ENCODE data around the gene BRD9. TPM values are rescaled to one million over a fixed set of nuclear protein-coding genes. Genes with fewer than 3 reads are reported as not detected.
"Not testable (repeated sequence)": the region's sequence is repeated elsewhere in the genome, so short reads cannot be mapped to it uniquely, and the experiment has no call there.

BRD9 gene
- total and polyA plus RNA-seq, 5 donors: 17.1 to 41.3 (median 32.8) TPM

DNA sequence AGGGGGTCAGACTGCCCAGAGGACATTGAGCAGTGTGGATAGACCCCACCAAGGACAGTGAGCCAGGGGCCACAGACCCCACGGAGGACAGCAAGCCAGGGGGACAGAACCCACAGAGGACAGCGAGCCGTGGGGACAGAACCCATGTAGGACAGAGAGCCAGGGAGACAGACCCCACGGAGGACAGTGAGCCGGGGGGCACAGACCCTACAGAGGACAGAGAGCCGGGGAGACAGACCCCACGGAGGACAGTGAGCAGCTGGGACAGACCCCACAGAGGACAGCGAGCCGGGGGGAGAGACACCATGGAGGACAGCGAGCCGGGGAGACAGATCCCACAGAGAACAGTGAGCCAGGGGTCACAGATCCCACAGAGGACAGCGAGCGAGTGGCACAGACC is 38.4 kb downstream of the BRD9 start:
- DNase-seq: peak; percentile 7 to 40 (median 30)
- H3K27me3 ChIP-seq (ENCODE audit: control insufficient read depth, insufficient read depth): no peaks in the 10 kb centered on the region
- 79% methylated on average over 13 of the region's 13 CpGs for WGBS

DNA sequence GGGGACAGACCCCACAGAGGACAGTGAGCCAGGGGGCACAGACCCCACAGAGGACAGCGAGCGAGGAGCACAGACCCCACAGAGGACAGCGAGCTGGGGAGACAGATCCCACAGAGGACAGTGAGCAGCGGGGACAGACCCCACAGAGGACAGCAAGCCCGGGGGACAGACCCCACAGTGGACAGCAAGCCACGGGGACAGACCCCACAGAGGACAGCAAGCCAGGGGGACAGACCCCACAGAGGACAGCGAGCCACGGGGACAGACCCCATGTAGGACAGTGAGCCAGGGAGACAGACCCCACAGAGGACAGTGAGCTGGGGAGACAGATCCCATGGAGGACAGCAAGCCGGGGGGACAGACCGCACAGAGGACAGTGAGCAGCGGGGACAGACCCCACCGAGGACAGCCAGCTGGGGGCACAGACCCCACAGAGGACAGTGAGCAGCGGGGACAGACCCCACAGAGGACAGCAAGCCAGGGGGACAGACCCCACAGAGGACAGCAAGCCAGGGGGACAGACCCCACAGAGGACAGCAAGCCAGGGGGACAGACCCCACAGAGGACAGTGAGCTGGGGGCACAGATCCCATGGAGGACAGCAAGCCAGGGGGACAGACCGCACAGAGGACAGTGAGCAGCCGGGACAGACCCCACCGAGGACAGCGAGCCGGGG is 39.0 kb downstream of the BRD9 start:
- H3K27me3 ChIP-seq (ENCODE audit: control insufficient read depth, insufficient read depth); H3K4me1 ChIP-seq (ENCODE audit: control insufficient read depth, insufficient read depth, low read length); intact Hi-C loops (cut with DNase I); H3K9me3 ChIP-seq (ENCODE audit: control insufficient read depth, low read length); H3K27ac ChIP-seq (ENCODE audit: low read length); ATAC-seq; H3K4me3 ChIP-seq (ENCODE audit: low read length): not testable (repeated sequence)
- WGBS: 88% methylated on average over 18 of the region's 18 CpGs
- DNase-seq: peak in 1 of 3 donors; percentile 22

More for the DNA sequence above, 38.4 kb downstream of the BRD9 start:
- Histone ChIP-seq H3K4me3 (ENCODE audit: low read length) (no peak overlapping the region), H3K9me3 (ENCODE audit: control insufficient read depth, low read length) (no peaks in the 10 kb centered on the region), H3K27ac (ENCODE audit: low read length) (no peak overlapping the region), H3K4me1 (ENCODE audit: control insufficient read depth, insufficient read depth, low read length) (no peaks in the 10 kb centered on the region)
- ATAC-seq: no peak
- intact Hi-C loops (cut with DNase I): no loop called here

DNA sequence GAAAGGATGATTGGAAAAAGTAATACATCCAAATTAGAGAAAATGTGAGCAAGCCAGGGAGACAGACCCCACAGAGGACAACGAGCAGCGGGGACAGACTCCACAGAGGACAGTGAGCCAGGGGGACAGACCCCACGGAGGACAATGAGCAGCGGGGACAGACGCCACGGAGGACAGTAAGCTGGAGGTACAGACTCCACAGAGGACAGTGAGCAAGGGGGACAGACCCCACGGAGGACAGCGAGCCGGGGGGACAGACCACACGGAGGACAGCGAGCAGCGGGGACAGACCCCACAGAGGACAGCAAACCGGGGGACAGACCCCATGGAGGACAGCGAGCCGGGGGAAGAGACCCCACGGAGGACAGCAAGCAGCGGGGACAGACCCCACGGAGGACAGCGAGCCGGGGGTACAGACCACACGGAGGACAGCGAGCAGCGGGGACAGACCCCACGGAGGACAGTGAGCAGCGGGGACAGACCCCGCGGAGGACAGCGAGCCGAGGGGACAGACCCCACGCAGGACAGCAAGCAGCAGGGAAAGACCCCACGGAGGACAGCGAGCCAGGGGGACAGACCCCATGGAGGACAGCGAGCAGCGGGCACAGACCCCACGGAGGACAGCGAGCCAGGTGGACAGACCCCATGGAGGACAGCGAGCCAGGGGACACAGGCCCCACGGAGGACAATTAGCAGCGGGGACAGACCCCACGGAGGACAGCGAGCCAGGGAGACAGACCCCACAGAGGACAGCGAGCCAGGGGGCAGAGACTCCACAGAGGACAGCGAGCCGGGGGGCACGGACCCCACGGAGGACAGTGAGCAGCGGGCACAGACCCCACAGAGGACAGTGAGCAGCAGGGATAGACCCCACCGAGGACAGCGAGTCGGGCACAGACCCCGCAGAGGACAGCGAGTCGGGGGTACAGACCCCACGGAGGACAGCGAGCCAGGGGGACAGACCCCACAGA is 39.9 kb downstream of the BRD9 start:
- no peaks in the 10 kb centered on the region for H3K27me3 ChIP-seq (ENCODE audit: control insufficient read depth, insufficient read depth)

GRCh38 chr5:852018-852417 is 40.6 kb downstream of the BRD9 start:
- ATAC-seq (no peak), DNase-seq (no peak)
- Histone ChIP-seq H3K9me3 (ENCODE audit: control insufficient read depth, low read length) (no peaks in the 10 kb centered on the region), H3K4me1 (ENCODE audit: control insufficient read depth, insufficient read depth, low read length) (no peaks in the 10 kb centered on the region), H3K27ac (ENCODE audit: low read length) (no peak overlapping the region), H3K27me3 (ENCODE audit: control insufficient read depth, insufficient read depth) (no peaks in the 10 kb centered on the region), H3K4me3 (ENCODE audit: low read length) (no peak overlapping the region)
- 58% methylated on average over 5 of the region's 5 CpGs for WGBS
- intact Hi-C loops (cut with DNase I): no loop called here

More for the DNA sequence above, 39.9 kb downstream of the BRD9 start:
- ATAC-seq (no peak), DNase-seq (peak; percentile 6 to 52 (median 37))
- WGBS: 92% methylated on average over 55 of the region's 55 CpGs
- H3K27ac ChIP-seq (ENCODE audit: low read length): no peak overlapping the region
- H3K4me3 ChIP-seq (ENCODE audit: low read length): no peak overlapping the region
- no peaks in the 10 kb centered on the region for H3K9me3 ChIP-seq (ENCODE audit: control insufficient read depth, low read length)
- intact Hi-C loops (cut with DNase I): no loop called here
- no peaks in the 10 kb centered on the region for H3K4me1 ChIP-seq (ENCODE audit: control insufficient read depth, insufficient read depth, low read length)

DNA sequence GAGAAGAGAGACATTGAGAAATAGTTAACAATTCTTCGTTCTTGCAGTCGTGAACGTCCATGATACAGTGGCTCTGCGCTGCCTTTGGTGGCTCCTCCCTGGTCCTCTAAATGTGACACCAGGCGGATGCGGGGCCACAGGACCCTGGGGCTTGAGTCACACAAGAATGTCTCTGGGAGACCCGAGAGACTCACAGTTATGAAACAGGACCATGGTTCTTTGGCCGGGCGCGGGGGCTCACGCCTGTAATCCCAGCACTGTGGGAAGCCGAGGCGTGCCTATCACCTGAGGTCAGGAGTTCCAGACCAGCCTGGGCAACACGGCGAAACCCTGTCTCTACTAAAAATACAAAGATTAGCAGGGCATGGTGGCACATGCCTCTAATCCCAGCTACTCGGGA is 41.0 kb downstream of the BRD9 start:
- Histone ChIP-seq H3K27me3 (ENCODE audit: control insufficient read depth, insufficient read depth) (no peaks in the 10 kb centered on the region), H3K4me1 (ENCODE audit: control insufficient read depth, insufficient read depth, low read length) (no peaks in the 10 kb centered on the region), H3K27ac (ENCODE audit: low read length) (no peak overlapping the region), H3K4me3 (ENCODE audit: low read length) (no peak overlapping the region), H3K9me3 (ENCODE audit: control insufficient read depth, low read length) (no peaks in the 10 kb centered on the region)
- peak in 2 of 3 donors; percentile 25 to 30 for DNase-seq
- intact Hi-C loops (cut with DNase I): no loop called here
- 80% methylated on average over 16 of the region's 16 CpGs for WGBS
- no peak for ATAC-seq

GRCh38 chr5:851076-851475 is 41.5 kb downstream of the BRD9 start:
- Histone ChIP-seq H3K4me1 (ENCODE audit: control insufficient read depth, insufficient read depth, low read length) (no peaks in the 10 kb centered on the region), H3K27me3 (ENCODE audit: control insufficient read depth, insufficient read depth) (no peaks in the 10 kb centered on the region), H3K4me3 (ENCODE audit: low read length) (no peak overlapping the region), H3K27ac (ENCODE audit: low read length) (no peak overlapping the region), H3K9me3 (ENCODE audit: control insufficient read depth, low read length) (no peaks in the 10 kb centered on the region)
- DNase-seq (peak; percentile 13 to 62 (median 45)), ATAC-seq (no peak)
- intact Hi-C loops (cut with DNase I): no loop called here
- WGBS: 70% methylated on average over 19 of the region's 19 CpGs

- H3K27ac ChIP-seq (ENCODE audit: low read length): no peak within 1 kb of the TSS
- ATAC-seq: peak; percentile 66 to 89
- intact Hi-C loops (cut with DNase I): no loop called here
Measured at GRCh38 chr5:850511-851006, 42.0 kb downstream of the BRD9 start, which contains the start of gene ZDHHC11. ZDHHC11 (minus strand) TSS chr5:850986; CDS start chr5:850602, 384 bp downstream.

GRCh38 chr5:849651-850301 is 42.8 kb downstream of the BRD9 start:
- Histone ChIP-seq H3K27me3 (ENCODE audit: control insufficient read depth, insufficient read depth) (no peaks in the 10 kb centered on the region), H3K27ac (ENCODE audit: low read length) (no peak overlapping the region), H3K4me3 (ENCODE audit: low read length) (no peak overlapping the region), H3K4me1 (ENCODE audit: control insufficient read depth, insufficient read depth, low read length) (no peaks in the 10 kb centered on the region), H3K9me3 (ENCODE audit: control insufficient read depth, low read length) (no peaks in the 10 kb centered on the region)
- ATAC-seq: peak; percentile 78 to 89
- intact Hi-C loops (cut with DNase I): loop anchor here in 1 of 4 donors (10.0 kb wide), 1 partner anchor 95 kb away; no protein-coding TSS in a partner anchor
- WGBS: 53% methylated on average over 20 of the region's 20 CpGs
- peak; percentile 73 to 84 (median 83) for DNase-seq

More at GRCh38 chr5:850511-851006, 42.0 kb downstream of the BRD9 start, which contains the start of gene ZDHHC11:
- Histone ChIP-seq H3K4me3 (ENCODE audit: low read length) (no peak within 1 kb of the TSS), H3K4me1 (ENCODE audit: control insufficient read depth, insufficient read depth, low read length) (no peaks in the 10 kb centered on the region), H3K9me3 (ENCODE audit: control insufficient read depth, low read length) (no peaks in the 10 kb centered on the region), H3K27me3 (ENCODE audit: control insufficient read depth, insufficient read depth) (no peaks in the 10 kb centered on the region)
- peak; percentile 63 to 89 (median 88) for DNase-seq
- 58% methylated on average over 27 of the region's 27 CpGs for WGBS

GRCh38 chr5:848671-849111 is 43.9 kb downstream of the BRD9 start:
- intact Hi-C loops (cut with DNase I): loop anchor here in 1 of 4 donors (10.0 kb wide), 1 partner anchor 94 kb away; no protein-coding TSS in a partner anchor
- 88% methylated on average over 14 of the region's 14 CpGs for WGBS
- peak; percentile 20 to 67 (median 58) for DNase-seq
- Histone ChIP-seq H3K27ac (ENCODE audit: low read length) (no peak overlapping the region), H3K4me1 (ENCODE audit: control insufficient read depth, insufficient read depth, low read length) (no peaks in the 10 kb centered on the region), H3K9me3 (ENCODE audit: control insufficient read depth, low read length) (no peaks in the 10 kb centered on the region), H3K4me3 (ENCODE audit: low read length) (no peak overlapping the region), H3K27me3 (ENCODE audit: control insufficient read depth, insufficient read depth) (no peaks in the 10 kb centered on the region)
- peak in 1 of 2 donors; percentile 0 for ATAC-seq

GRCh38 chr5:847736-848135 is 44.9 kb downstream of the BRD9 start:
- H3K27ac ChIP-seq (ENCODE audit: low read length); H3K4me3 ChIP-seq (ENCODE audit: low read length); H3K27me3 ChIP-seq (ENCODE audit: control insufficient read depth, insufficient read depth); H3K9me3 ChIP-seq (ENCODE audit: control insufficient read depth, low read length); H3K4me1 ChIP-seq (ENCODE audit: control insufficient read depth, insufficient read depth, low read length): not testable (repeated sequence)
- 95% methylated on average over 6 of the region's 7 CpGs for WGBS
- intact Hi-C loops (cut with DNase I): loop anchor here in 1 of 4 donors (10.0 kb wide), 1 partner anchor 93 kb away; no protein-coding TSS in a partner anchor
- peak in 2 of 3 donors; percentile 11 to 53 for DNase-seq
- peak in 1 of 2 donors; percentile 1 for ATAC-seq

All from right cardiac atrium (tissue), 5 donors.